BJ (cell line): ENCODE data around the gene DSG2. TPM values are rescaled to one million over a fixed set of nuclear protein-coding genes. Genes with fewer than 3 reads are reported as not detected.
"Not testable (repeated sequence)": the region's sequence is repeated elsewhere in the genome, so short reads cannot be mapped to it uniquely, and the experiment has no call there.

Experiments
- CTCF ChIA-PET: fragments of 350-600 bp; formaldehyde crosslinking; extraction: SDS; loops from one replicate; lab custom pipeline; 2021; ENCODE audit warnings: antibody characterized with exemption, inconsistent platforms; lab: Yijun Ruan, JAX
- POLR2A ChIA-PET: fragments of 300-600 bp; sonication (Branson Sonifier 250); formaldehyde crosslinking; extraction: SDS; loops from one replicate; lab custom pipeline; 2021; ENCODE audit warnings: antibody characterized with exemption; lab: Charles Lee
- DNase-seq: peaks from one replicate; pipeline ENCODE4 v3.0.0-alpha.2; 2011; ENCODE audit warnings: low read depth
- H3K27me3 ChIP-seq: 2 replicates; pipeline ENCODE4 v1.6.0; 2011; ENCODE audit warnings: low read length; ENCODE audit not compliant: control insufficient read depth, insufficient read depth
- H3K36me3 ChIP-seq: 2 replicates; pipeline ENCODE4 v1.5.1; 2011; ENCODE audit warnings: low read length; ENCODE audit not compliant: control insufficient read depth, insufficient read depth
- H3K4me3 ChIP-seq: 2 replicates; pipeline ENCODE4 v1.5.1; 2011; ENCODE audit warnings: low read depth, mild to moderate bottlenecking, control low read depth, low read length
- CTCF ChIP-seq: IDR thresholded peaks from 2 replicates; pipeline ENCODE4 v1.5.1; 2011; ENCODE audit warnings: low read depth, mild to moderate bottlenecking, control low read depth, inconsistent platforms, low read length, moderate library complexity; ENCODE audit not compliant: insufficient read depth
- polyA plus RNA-seq: library from polyadenylated mRNA; depleted of rRNA; stranded (reverse); fragments of >200 nt; gene quantifications from 2 replicates; pipeline ENCODE4 v1.2.3, GENCODE V29; 2011

The DSG2 gene
- polyA plus RNA-seq, 1 experiment = 0.01 TPM

GRCh38 chr18:31505156-31505555 lies 7.2 kb downstream of the DSG2 start:
- ChIA-PET POLR2A (no interaction called here), CTCF (no interaction called here)
- no peak for TF ChIP-seq CTCF
- Histone ChIP-seq H3K27me3 (no peaks in the 10 kb centered on the region), H3K36me3 (no peaks in the 10 kb centered on the region), H3K4me3 (no peak overlapping the region)
- DNase-seq = no peak

- POLR2A ChIA-PET = no interaction called here
- DNase-seq = no peak
- H3K27me3 ChIP-seq = no peaks in the 10 kb centered on the region
- TF ChIP-seq CTCF = no peak
- no peaks in the 10 kb centered on the region for H3K36me3 ChIP-seq
- CTCF ChIA-PET = no interaction called here
- no peak overlapping the region for H3K4me3 ChIP-seq
These were observed 8.2 kb downstream of the DSG2 start for GRCh38 chr18:31506024-31506742.

GRCh38 chr18:31507124-31507523 lies 9.1 kb downstream of the DSG2 start:
- H3K4me3 ChIP-seq, POLR2A ChIA-PET, DNase-seq, H3K27me3 ChIP-seq, H3K36me3 ChIP-seq, CTCF ChIA-PET: not testable (repeated sequence)

- no peak for DNase-seq
- ChIA-PET POLR2A (no interaction called here), CTCF (no interaction called here)
- H3K27me3 ChIP-seq = no peaks in the 10 kb centered on the region
- H3K36me3 ChIP-seq = no peaks in the 10 kb centered on the region
- TF ChIP-seq CTCF = no peak
- H3K4me3 ChIP-seq = no peak overlapping the region
These were observed 10.8 kb downstream of the DSG2 start for GRCh38 chr18:31508781-31509180.

GRCh38 chr18:31509571-31509970 lies 11.6 kb downstream of the DSG2 start:
- H3K4me3 ChIP-seq = no peak overlapping the region
- POLR2A ChIA-PET = no interaction called here
- no peaks in the 10 kb centered on the region for H3K27me3 ChIP-seq
- DNase-seq = no peak
- H3K36me3 ChIP-seq = no peaks in the 10 kb centered on the region
- TF ChIP-seq CTCF = no peak
- CTCF ChIA-PET = no interaction called here

GRCh38 chr18:31510319-31510718 lies 12.3 kb downstream of the DSG2 start:
- no peak overlapping the region for H3K4me3 ChIP-seq
- no peak for TF ChIP-seq CTCF
- ChIA-PET POLR2A (no interaction called here), CTCF (no interaction called here)
- DNase-seq = no peak
- no peaks in the 10 kb centered on the region for H3K36me3 ChIP-seq
- no peaks in the 10 kb centered on the region for H3K27me3 ChIP-seq
